Measurements from ENCODE around the gene HSD17B2. TPM values are rescaled to one million over a fixed set of nuclear protein-coding genes. Genes with fewer than 3 reads are reported as not detected.

The HSD17B2 gene
- polyA plus RNA-seq, 3 donors = not detected

- no peaks in the 10 kb centered on the region for H3K36me3 ChIP-seq (replicated peaks in 1 of 2; ENCODE audit: control insufficient read depth in 1 of 2, insufficient read depth in 2 of 2, low read length in 2 of 2)
- H3K27ac ChIP-seq (ENCODE audit: low read depth in 1 of 2, low read length in 2 of 2) = no peak overlapping the region
- no peak overlapping the region for H3K27ac Mint-ChIP-seq
- no peak for TF ChIP-seq CTCF (IDR thresholded peaks at IDR 0.05)
- H3K27me3 ChIP-seq (ENCODE audit: control insufficient read depth in 2 of 2, insufficient read depth in 2 of 2, low read length in 2 of 2) = peaks cover 0 to 2% of the 10 kb centered on the region in 2 donors
- H3K9ac ChIP-seq (ENCODE audit: insufficient read depth, low read length, poor library complexity, severe bottlenecking) = no peak overlapping the region
- no peaks in the 10 kb centered on the region for H3K4me1 ChIP-seq (ENCODE audit: control insufficient read depth in 1 of 2, insufficient read depth in 2 of 2, low read length in 2 of 2)
- no CpG with 5 or more reads among the region's 1 CpG for WGBS (ENCODE audit: insufficient coverage)
- H3K4me3 ChIP-seq (replicated peaks in 1 of 3; ENCODE audit: low read depth in 2 of 3, low read length in 3 of 3) = no peak overlapping the region
- no peak overlapping the region for H2AFZ ChIP-seq (ENCODE audit: insufficient read depth, low read depth, low read length, poor library complexity, severe bottlenecking)
- H3K4me1 Mint-ChIP-seq = no peaks in the 10 kb centered on the region
- peaks cover 2 to 14% (median 12%) of the 10 kb centered on the region in 3 donors for H3K27me3 Mint-ChIP-seq (ENCODE audit: low read depth in 3 of 3)
- no peaks in the 10 kb centered on the region for H3K79me2 ChIP-seq (ENCODE audit: insufficient read depth, low read length)
- H3K36me3 Mint-ChIP-seq = no peaks in the 10 kb centered on the region
- no peak overlapping the region for H3K4me3 Mint-ChIP-seq
- no peak for DNase-seq
- no peaks in the 10 kb centered on the region for H3K9me3 ChIP-seq (replicated peaks in 1 of 2; ENCODE audit: control insufficient read depth in 1 of 2, insufficient read depth in 1 of 2, low read length in 2 of 2)
- no peaks in the 10 kb centered on the region for H3K9me3 Mint-ChIP-seq
- no peak overlapping the region for H3K4me2 ChIP-seq (replicated peaks; ENCODE audit: extremely low read depth, low read length, poor library complexity, severe bottlenecking)
- H4K20me1 ChIP-seq (ENCODE audit: insufficient read depth, low read length) = no peaks in the 10 kb centered on the region
- intact Hi-C loops (cut with micrococcal nuclease) = no loop called here
Measured at GRCh38 chr16:82059983-82060421, 24.9 kb downstream of the HSD17B2 start.

GRCh38 chr16:82061861-82062525 lies 26.9 kb downstream of the HSD17B2 start:
- Mint-ChIP-seq H3K27me3 (ENCODE audit: low read depth in 3 of 3) (peaks cover 2 to 12% (median 12%) of the 10 kb centered on the region in 3 donors), H3K27ac (no peak overlapping the region), H3K36me3 (no peaks in the 10 kb centered on the region), H3K4me1 (no peaks in the 10 kb centered on the region), H3K4me3 (no peak overlapping the region), H3K9me3 (peaks cover 0 to 2% (median 0%) of the 10 kb centered on the region in 7 donors)
- WGBS (ENCODE audit: insufficient coverage) = 46% methylated on average over 5 of the region's 5 CpGs
- Histone ChIP-seq H3K36me3 (replicated peaks in 1 of 2; ENCODE audit: control insufficient read depth in 1 of 2, insufficient read depth in 2 of 2, low read length in 2 of 2) (no peaks in the 10 kb centered on the region), H3K4me2 (replicated peaks; ENCODE audit: extremely low read depth, low read length, poor library complexity, severe bottlenecking) (no peak overlapping the region), H4K20me1 (ENCODE audit: insufficient read depth, low read length) (no peaks in the 10 kb centered on the region), H3K4me1 (ENCODE audit: control insufficient read depth in 1 of 2, insufficient read depth in 2 of 2, low read length in 2 of 2) (no peaks in the 10 kb centered on the region), H3K79me2 (ENCODE audit: insufficient read depth, low read length) (no peaks in the 10 kb centered on the region), H3K27ac (ENCODE audit: low read depth in 1 of 2, low read length in 2 of 2) (no peak overlapping the region), H3K9me3 (replicated peaks in 1 of 2; ENCODE audit: control insufficient read depth in 1 of 2, insufficient read depth in 1 of 2, low read length in 2 of 2) (no peaks in the 10 kb centered on the region), H3K27me3 (ENCODE audit: control insufficient read depth in 2 of 2, insufficient read depth in 2 of 2, low read length in 2 of 2) (peaks cover 0 to 2% of the 10 kb centered on the region in 2 donors), H3K9ac (ENCODE audit: insufficient read depth, low read length, poor library complexity, severe bottlenecking) (no peak overlapping the region), H3K4me3 (replicated peaks in 1 of 3; ENCODE audit: low read depth in 2 of 3, low read length in 3 of 3) (no peak overlapping the region), H2AFZ (ENCODE audit: insufficient read depth, low read depth, low read length, poor library complexity, severe bottlenecking) (no peak overlapping the region)
- peak; percentile 2 to 35 (median 8) for DNase-seq
- intact Hi-C loops (cut with micrococcal nuclease) = no loop called here
- peak; percentile 65 for TF ChIP-seq CTCF (IDR thresholded peaks at IDR 0.05)
